GM19468 (cell line): Measurements from ENCODE around the gene INIP.
"Not testable (repeated sequence)": the region's sequence is repeated elsewhere in the genome, so short reads cannot be mapped to it uniquely, and the experiment has no call there.

Experiments used
- ATAC-seq: cut with Tn5 transposase; IDR thresholded peaks from one replicate; pipeline ENCODE4 v1.9.1; 2021; ENCODE audit warnings: mild to moderate bottlenecking, moderate library complexity, moderate number of reproducible peaks; ENCODE audit not compliant: unreplicated experiment; ENCODE audit errors: extremely low read depth

INIP gene

DNA sequence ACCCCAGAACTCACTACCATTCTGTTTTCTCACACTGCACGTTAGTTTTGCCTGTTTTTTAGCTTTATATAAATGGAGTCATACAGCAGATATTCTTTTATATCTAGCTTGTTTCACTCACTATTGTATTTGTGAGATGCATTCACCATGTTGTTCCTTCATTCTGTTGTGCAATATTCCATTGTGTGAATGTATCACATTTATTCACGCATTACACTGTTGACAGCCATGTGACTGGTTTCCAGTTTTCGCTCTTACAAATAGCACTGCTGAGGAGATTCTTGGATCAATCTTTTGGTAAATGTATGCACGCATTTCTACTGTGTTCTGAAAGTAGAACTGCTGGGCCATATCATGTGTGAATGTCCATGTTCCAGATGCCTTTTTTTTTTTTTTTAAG lies 26.3 kb upstream of the INIP start:
- ATAC-seq: no peak

DNA sequence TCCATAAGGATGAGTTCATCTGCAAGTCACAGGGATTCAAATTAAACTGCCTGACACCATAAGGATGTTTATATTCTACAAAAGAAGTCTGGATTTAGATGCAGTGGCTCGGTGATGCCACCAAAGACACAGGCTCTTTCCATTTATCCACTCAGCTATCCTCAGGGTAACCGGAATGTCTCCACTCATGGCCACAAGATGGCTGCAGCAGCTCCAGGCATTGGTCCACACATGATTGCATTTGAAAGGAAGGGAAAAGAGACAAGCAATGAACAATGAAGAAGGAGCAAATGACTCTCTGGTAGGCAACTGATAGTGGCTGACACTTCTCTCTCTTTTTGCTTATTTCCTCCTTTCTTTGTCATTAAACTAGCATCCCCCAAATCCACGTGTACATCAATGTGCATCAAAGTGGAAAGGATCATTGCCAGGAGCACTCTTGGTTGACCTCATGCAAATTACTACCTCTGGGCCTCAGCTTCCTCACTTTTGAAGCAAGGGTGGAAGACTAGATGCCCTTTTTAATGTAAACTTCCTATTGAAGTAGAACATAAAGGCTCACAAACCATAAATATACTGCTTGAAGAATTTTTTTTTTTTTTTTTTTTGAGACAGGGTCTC lies 25.4 kb upstream of the INIP start:
- ATAC-seq: no peak

DNA sequence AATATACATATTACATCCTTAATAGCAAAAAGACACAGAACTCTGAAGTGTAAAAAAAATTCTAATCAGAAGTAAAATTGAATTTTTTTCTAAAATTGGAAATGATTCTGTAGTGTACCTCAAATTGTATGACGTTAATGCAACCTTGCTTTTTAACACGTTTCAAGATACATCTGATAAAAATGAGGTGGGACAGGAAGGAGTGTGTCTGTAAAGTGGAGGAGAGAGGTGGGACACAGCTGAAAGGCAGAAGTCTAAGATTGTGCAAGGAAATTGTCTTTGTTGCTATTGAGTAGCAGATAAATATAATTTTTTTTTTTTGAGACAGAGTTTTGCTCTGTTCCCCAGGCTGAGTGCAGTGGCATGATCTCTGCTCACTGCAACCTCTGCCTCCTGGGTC lies 17.0 kb upstream of the INIP start:
- ATAC-seq: no peak

DNA sequence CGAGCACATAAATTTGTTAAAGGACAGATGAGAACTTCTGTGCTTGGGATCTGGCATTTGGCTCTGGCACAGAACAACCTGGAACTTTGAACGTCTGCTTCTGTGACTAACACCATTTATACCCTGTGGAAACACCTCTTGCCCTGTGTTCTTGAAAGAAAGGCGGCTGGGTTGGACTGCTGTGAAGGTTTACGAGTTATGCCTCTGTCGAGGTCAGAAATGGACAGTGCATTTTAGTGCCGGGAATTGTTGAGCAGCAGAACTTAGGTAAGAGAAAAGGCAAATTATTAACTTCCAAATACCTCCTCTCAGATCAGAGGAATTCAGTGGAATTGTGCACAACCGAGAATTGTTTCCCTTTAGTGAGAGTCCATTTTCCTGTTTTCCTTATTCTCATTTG lies 14.1 kb upstream of the INIP start:
- ATAC-seq: no peak

DNA sequence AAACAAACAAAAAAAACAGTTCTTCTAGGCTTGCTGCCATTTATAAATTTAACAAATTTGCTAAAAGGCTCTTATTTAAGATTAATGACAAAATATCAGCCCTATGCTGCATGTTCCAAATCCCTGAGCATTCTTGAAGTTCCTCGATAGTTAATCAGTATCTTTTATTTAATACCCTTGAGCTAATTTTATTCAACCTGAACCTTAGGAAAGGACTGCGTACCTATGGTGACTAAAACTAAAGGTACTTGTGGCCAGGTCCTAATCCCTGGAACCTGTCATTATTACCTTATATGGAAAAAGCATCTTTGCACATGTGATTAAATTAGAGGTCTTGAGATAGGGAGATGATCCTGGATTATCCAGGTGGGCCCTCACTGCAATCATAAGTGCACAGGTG lies 10.5 kb upstream of the INIP start:
- ATAC-seq: no peak

DNA sequence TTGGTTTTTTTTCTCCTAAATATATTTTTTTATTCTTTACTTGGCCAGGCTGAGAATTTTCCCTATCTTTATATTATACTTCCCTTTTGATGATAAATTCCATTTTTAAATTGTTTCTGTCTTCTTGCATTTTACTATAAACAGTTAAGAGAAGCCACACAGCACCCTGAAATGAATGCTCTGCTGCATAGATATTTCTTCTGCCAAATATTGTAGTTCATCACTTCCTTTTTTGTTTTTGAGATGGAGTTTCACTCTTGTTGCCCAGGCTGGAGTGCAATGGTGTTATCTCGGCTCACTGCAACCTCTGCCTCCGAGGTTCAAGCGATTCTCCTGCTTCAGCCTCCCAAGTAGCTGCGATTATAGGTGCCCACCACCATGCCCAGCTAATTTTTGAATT lies 8.5 kb upstream of the INIP start:
- ATAC-seq: peak; percentile 32

DNA sequence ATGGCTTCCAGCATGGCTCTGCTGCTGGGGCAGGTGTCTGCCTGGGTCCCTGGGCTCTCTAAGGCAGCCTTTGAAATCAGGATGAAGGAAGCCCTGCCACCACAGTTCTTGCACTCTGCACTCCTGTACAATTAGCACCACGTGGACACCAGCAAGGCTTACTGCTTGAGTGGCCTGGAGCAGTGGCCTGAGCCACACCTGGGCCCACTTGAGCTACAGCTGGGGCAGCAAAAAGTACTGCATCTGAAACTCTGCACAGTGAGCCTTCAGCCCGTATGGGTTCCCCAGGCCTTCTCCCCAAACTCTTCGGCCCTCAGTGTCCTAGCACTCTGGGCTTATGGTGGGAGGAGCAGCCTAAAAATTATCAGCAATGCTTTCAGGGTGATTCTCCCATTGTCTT lies 8.0 kb upstream of the INIP start:
- no peak for ATAC-seq

DNA sequence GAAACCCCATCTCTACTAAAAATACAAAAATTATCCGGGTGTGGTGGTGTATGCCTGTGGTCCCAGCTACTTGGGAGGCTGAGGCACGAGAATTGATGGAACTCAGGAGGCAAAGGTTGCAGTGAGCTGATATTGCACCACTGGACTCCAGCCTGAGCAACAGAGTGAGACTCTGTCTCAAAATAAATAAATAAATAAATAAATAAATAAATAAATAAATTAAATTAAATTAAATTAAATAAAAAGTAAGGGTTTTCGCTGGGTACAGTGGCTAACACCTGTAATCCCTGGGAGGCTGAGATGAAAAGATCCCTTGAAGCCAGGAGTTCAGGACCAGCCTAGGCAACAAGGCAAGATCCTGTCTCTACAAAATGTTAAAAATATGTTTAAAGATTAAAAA lies 4.8 kb upstream of the INIP start:
- not testable (repeated sequence) for ATAC-seq

DNA sequence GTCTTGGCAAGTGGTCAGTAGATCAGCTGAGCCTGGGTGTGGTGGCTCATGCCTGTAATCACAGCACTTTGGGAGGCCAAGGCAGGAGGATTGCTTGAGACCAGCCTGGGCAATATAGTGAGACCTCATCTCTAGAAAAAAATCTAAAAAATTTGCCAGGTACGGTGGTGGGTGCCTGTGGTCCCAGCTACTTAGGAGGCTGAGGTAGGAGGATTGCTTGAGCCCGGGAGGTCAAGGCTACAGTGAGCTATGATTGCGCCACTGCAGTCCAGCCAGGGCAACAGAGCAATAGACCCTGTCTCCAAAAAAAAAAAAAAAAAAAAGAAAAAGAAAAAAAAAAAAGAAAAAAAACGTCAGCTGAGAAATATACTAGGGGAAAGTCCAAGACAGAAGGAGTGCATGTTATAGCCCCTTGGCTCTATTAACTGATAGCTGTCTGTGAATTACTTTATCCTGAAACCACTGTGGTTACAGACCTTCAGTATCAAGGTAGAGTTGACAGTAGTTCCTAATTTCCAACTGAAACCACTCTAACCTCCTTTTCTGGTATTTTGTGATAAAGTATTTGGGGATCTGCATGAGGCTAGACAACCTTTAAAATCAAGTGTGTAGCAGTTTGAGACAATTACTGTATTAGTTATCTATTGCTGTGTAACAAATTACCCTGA lies 2.3 kb upstream of the INIP start:
- no peak for ATAC-seq

DNA sequence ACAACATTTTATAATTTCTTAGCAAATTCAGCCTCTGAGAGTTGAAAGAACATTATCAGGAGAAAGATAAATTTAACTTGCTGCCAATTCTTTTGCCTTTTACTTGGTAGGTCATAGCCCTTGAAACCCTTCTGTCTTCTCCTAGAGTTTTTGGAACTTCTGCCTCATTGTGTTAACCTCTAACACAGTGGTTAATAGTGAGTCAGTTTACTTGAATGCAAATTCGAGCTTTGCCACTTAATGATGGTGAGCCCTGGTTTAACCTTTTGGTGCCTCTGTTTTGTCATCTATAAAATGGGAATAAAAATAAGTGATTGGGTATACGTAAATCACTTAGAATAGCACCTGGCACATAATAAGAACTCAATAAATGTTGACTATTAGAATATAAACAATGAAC lies 1.8 kb upstream of the INIP start:
- no peak for ATAC-seq

DNA sequence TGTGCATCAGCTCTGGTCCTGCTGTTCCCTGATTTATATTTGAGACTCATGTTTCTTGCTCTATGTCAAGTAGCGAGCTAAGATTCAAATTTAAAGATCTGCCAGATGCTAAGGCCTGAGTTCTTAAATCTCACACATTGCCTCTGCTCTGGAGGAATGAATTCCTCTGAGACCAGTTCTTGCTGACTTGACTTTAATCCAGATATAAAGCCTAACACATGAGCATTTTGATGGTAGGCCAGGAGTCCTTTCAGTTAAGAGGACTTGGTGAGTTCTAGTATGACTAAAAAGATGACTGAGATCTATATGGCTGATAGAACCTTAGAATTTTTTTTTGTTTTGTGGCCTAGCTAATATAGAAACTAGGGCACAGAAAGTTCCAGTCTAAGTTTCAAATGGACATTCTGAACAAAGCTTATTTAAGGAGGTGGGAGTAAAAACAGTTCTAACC lies 1.3 kb upstream of the INIP start:
- ATAC-seq: no peak

DNA sequence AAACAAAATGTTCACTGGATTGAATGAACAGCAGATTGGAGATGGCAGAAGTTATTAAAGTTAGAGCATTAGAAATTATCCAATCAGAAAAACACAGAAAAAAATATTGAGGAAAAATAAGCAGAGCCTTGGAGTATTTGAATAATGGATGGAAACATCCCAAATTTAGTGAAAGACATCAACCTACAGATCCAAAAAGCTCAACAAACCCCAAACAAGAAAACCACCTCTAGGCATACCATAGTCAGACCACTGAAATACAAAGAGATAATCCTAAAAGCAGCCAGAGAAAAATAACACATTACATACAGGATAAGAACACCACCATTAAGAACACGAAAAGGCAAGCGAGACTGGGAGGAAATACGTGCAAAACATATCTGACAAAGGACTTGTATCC lies 5.2 kb downstream of the INIP start:
- ATAC-seq: no peak

DNA sequence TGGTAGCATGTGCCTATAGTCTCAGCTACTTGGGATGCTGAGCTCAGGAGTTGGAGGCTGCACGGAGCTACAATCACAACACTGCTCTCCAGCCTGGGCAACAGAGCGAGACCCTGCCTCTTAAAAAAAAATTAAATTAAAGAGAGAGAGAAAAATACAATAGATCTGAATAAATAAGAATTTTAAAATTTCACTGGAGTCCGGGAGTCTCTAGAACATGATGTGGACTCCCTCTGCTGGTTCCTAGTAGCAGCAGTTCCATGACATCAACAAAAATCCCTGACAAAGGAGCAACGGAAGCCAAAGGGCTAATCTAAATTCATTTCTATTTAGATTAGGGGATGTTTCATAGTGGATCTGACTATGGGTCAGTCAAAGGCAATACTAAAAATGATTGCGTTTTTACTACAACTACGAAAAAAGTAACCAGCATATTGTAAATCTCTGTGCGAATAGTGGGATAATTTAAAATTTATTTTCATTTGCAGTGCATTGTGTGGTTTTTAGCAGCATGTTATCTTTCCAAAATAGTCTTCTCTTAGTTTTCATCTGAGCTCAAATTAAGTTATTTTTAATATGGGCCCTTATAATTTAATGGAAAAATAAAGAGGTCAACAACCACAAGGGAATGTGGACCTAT lies 6.7 kb downstream of the INIP start:
- no peak for ATAC-seq

DNA sequence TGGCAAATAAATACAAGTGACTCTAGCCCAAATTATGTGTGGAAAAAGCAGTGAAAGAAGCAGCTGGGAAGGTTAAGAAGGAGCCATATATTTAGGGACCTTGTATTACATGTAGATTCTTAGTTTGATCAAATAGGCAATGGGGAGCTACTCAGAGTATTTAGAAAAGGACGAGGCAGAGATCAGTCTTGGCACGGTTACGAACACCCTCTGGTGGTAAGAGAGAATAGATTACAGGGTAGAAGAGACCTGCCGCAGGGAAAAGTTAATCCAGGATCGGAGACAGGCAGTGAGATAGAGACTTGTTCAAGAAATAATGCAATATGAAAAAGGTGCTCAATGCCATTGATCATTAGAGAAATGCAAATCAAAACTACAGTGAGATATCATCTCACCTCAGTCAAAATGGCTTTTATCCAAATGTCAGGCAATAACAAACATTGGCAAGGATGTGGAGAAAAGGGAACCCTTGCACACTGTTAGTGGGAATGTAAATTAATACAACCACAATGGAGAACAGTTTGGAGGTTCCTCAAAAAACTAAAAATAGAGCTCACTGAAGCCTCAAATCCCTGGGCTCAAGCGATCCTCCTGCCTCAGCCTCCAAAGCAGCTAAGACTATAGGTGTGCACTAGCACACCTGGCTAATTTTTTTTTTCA lies 12.0 kb downstream of the INIP start:
- no peak for ATAC-seq

DNA sequence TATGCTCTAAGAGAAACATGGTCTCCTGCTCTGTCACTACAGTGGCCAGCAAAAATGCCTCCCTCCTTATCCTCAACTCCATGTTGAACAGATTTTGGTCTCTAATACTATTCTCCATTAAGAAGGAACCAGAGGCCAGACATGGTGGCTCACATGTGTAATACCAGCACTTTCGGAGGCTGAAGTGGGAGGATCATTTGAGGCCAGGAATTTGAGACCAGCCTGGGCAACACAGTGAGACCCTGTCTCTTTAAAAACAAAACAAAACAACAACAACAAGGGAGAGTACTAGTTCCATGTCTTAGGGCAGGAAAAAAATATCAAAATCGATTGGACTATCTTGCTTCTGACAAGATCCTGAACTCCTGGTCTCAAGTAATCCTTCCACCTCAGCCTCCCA lies 14.6 kb downstream of the INIP start:
- no peak for ATAC-seq

DNA sequence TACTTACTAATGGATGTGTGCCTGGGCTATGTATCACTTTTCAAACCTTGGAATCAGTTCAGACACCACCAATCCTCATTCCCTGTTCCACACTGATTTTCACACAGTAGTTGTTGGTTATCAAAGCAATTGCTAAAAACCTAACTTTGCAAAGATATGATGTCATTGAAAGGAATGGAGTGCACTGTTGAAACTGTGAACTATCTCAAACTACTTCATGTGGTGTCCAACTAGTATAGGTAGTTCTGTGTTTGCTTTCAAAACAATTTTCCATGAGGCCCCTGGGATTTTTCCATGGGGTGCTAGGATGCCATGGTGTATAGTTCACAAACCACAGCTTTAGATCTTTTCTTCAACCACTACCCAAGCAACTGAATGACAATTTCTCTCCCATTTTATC lies 17.8 kb downstream of the INIP start:
- no peak for ATAC-seq

DNA sequence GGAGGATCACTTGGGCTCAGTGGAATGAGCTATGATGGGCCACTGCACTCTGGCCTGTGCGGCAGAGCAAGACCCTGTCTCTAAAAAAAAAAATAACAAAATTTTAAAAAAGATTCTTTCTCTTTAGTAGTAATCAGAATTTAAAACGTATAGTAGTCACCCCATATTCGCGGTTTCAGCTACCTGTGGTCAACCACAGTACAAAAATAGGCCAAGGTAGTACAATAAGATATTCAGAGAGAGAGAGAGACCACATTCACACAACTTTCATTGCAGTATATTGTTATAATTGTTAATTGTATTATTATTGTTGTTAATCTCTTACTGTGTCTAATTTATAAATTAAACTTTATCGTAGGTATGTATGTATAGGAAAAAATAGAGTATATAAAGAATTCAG lies 18.7 kb downstream of the INIP start:
- no peak for ATAC-seq

DNA sequence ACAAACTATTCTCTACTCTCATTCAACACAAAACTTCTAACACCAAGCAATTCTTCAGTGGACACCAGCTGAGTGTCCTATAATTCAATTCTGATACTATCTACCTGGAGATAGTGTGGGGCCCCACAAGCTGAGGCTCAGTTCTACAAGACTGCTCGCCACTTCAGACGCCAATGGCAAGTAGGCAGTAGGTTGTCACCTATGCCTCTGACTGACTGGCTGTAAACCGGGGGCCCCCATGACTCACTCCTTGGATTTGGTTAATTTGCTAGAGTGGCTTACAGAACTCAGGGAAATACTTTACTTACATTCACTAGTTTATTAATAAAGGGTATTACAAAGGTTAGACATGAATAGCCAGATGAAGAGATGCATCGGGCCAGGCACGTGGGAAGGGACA lies 21.5 kb downstream of the INIP start:
- no peak for ATAC-seq

DNA sequence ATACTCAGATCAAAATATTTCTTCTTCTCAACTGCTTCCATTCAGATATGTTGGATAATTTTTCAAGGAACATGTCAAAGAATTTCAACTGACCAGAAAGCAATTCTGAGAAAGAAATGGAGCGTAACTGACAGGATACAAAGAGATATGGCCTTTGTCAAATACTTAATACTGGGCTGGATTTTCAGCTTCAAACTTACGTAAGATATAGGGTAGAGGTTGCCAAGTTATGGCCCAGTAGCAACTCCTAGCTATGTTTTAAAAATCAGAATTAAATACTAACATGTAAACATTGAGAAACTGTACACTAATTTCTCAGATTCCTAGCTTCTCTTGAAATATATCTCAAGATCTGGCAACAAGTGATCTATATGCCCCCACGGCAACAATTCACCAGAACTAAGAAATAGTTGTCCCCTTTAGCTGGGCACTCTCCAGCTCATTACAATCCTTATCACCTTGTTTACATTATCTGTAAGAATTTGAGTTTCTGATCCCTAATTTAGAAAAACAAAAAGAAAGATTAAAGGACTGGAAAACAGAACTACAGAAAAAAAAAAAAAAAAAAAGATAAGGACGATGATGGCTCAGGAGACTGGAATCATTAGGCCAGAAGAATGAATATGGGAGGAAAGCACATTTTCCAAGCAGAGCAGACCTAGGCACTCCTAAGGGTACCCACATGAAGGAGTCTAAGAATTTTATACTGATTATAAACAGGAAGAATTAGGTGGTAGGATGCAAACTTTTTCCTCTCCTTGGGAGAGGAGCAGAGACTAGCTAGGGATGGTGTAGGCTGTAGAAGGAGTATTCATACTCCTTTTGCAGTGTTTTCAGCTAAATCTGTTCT lies 23.0 kb downstream of the INIP start:
- no peak for ATAC-seq

DNA sequence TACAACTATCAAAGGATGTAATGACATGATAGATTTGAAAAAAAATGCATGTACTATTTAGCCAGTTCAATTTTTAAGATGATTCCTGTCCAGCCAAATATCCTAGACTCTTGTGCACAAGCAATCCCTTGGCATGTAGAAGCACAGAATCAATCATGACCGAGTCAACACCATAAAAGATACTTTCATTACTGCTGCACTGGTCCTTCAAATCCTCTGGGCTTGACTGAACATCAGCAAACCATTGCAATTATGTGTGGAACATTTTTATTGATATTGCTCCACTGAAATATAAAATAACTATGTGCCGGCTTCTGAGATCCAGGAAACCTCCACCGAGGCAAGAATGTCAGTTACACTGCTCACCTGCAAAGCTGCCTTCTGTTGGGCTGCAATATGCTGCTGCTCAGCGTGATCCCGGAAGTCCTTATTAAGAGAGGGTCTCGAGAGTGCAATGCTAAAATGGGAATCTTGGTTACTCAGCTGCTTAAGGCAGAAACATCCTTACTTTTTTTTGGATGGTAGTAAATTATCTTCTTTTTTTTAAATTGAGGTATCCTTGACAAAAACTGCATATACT lies 28.7 kb downstream of the INIP start:
- no peak for ATAC-seq
